Measurements from ENCODE around the gene CCDC3. TPM values are rescaled to one million over a fixed set of nuclear protein-coding genes. Genes with fewer than 3 reads are reported as not detected.
"Not testable (repeated sequence)": the region's sequence is repeated elsewhere in the genome, so short reads cannot be mapped to it uniquely, and the experiment has no call there.

The CCDC3 gene
- total RNA-seq, 2 experiments from 2014 or later = not detected

DNA sequence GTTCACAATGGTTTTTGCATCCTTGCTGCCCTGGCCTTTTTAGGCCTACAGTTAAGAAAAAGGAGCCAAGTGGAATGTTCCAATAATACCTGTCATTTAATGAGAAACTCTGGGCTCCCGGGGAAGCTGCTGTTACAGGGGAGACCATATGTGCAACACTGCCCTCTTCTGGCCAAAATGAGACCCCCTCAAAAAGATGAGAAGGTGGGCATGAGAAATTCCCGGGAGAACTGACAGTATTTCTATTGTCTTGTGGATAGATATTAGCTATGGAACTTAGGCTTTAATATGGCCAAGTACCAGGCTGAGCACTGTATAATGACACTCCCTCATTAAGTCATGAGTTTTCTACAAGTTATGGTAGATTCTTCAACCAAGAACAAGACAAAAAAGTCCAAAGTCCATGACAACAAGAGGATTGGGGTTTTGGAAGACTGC lies 99.4 kb downstream of the CCDC3 start:
- ChIA-PET CTCF (interaction anchor here (0.6 to 2.1 kb wide), 13 partner anchors 9 to 687 kb away, joined by 3 to 11 read pairs (median 3); no protein-coding TSS in a partner anchor), POLR2A (no interaction called here)

DNA sequence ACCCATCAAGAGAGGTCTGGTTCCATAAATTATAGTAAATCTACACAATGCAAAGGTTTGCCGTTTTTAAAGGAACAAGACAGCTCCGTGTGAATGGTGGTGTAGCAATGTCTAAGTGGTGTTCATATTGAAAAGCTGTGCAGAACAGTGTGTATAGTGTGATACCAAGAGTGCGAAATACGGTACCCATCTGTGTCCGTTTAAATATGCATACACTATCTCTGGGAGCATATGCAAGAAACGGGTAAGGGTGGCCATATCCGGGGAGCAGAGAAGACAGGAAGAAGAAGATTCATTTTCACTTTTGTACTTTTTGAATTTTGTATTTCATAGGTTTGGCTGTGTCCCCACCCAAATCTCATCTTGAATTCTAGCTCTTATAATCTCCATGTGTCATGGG lies 102.0 kb downstream of the CCDC3 start:
- POLR2A ChIA-PET = no interaction called here
- CTCF ChIA-PET = interaction anchor here (0.8 kb wide), 1 partner anchor 8 kb away, joined by 3 read pairs; no protein-coding TSS in a partner anchor

DNA sequence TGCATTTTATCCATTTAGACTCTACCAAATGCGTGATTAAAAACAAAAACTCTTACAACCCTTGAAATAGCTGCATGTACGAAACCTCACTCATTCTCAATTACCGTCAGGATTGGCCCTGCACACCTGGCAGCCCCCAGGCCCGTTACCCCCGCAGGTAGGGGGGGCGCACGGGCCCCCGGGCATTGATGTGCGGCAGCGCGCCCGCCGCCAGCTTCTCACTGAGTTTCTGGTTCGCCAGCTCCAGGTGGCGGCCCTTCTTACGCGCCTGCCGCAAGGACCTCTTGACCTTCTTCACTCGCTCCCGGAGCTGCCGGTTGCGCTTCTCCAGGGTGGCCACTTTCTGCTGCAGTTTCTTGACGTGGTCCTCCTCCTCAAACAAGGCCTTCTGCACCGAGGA lies 103.2 kb downstream of the CCDC3 start:
- CTCF ChIA-PET = no interaction called here
- POLR2A ChIA-PET = no interaction called here

DNA sequence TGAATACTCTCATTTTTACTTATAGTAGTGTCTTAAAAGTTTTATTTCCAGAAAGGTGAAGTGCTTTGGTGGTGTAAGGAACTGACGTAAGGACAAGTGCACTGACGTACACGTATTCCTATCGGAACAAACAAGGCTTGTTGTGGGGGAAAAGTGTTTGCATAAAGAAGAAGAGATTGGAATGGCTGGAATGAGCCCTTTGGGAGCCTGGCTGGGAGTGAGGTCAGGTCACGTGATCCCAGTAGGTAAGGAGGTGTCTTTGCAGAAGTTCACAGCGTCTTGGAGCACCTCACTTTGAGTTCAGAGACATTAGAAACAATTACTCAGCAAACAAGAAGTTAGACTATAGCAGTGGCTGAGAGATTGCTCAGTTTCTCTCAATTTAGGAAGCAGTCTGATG lies 104.2 kb downstream of the CCDC3 start:
- POLR2A ChIA-PET = no interaction called here
- CTCF ChIA-PET = no interaction called here

DNA sequence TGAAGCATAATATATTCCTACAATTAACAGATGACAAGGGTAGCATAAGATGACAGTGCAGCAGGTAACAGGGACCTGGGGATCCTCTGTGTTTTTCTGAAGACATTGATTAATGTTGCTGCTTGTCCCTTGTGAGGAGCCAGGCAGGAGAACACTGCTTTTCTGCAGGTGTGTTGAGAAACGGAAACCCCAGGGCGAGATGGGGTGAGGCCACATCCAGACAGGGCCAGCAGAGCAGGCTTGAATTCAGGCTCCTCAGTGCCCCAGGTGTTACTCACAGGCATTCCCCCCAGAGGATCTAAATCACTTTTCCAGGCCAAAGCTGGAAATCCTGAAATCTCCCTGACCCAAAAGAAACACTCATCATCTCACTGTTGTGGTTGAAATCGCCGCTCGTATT lies 105.3 kb downstream of the CCDC3 start:
- POLR2A ChIA-PET = no interaction called here

DNA sequence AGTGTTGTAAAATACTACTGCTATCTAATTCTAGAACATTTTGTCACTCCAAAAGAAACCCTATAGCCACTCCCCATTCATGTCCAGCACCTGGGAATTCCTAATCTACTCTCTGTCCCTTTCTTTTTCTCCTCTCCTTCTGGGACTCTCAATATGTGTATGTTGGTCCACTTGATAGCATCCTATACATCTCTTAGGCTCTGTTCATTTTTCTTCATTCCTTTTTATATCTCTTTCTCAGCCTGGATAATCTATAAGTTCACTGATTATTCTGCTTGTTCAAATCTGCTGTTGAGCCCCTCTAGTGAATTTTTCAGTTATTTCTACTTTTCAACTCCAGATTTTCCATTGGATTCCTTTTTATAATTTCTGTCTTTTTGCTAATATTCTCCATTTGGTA lies 108.6 kb downstream of the CCDC3 start:
- CTCF ChIA-PET = interaction anchor here (1.0 kb wide), 1 partner anchor 9 kb away, joined by 3 read pairs; no protein-coding TSS in a partner anchor
- POLR2A ChIA-PET = no interaction called here

More for the DNA sequence above, 105.3 kb downstream of the CCDC3 start:
- CTCF ChIA-PET = no interaction called here

DNA sequence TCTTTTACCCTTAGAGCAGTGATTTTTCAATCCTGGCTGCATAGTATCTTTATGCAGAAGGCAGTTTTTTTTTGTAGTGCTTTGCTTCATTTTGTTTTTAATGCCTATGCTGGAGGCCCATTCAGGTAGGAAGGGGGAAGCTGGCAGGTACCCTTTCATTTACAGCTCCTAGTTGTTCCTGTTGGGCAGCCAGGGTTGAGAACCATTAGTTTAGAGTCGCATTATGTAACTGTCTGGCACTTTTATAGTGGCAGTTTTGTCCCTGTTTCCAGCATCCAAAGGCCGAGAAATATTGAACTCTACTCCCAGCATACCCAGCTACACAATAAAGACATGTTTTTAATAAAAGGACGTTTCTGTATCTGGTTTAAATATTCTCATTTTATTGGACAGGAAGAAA lies 110.6 kb downstream of the CCDC3 start:
- ChIA-PET CTCF (no interaction called here), POLR2A (no interaction called here)

DNA sequence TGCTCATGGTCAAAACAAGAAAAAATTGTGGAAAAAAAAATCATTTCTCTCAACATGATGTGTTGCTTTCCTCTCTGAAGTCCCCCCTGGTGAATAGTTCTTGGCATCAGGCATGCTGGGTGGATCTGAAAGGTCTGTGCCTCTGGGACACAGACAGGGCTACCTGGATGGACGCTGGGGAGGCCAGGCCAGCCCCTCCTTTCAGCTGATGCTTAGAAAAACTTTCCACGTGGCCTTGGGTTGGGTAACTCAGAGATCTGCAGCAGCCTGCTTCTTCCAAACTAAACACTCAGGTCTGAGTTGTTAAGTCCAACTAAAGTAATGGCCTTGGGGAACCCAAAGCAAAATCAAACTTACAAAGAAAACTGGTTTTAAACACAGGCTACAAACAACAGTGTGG lies 113.0 kb downstream of the CCDC3 start:
- CTCF ChIA-PET = no interaction called here
- POLR2A ChIA-PET = no interaction called here

DNA sequence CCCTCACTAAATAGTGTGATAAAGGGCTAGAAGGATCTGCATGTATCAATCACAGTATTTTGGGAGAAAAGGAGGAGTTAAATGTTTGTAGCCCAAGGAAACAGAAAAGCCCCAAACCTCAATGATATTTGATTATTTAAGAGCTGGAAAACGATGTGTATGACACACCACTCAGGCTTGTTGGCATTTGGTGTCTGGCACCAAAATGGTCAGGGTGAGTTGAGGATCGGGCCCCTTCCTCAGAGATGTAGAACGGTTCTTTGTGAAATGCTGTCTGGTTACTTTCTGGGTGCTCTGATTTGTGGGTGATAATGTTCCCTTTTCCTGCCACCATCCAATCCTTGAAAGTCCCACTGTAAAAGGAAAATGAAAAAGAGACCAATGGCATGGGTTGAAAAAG lies 113.7 kb downstream of the CCDC3 start:
- CTCF ChIA-PET = no interaction called here
- POLR2A ChIA-PET = no interaction called here

DNA sequence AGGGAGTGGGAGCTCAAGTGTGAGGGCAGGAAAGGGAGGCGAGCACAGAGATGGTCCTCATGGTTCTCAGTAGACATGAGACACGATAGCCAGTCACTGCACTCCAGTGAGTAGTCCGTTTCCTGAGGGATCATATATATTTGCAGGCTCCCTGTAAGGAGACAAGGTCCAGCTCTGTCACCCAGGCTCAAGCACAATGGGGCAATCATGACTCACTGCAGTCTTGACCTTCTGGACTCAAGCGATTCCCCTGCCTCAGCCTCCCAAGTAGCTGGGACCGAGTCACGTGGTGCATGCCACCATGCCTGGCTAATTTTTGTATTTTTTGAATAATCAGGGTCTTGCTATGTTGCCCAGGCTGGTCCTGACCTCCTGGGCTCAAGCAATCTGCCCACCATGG lies 116.7 kb downstream of the CCDC3 start:
- ChIA-PET POLR2A (no interaction called here), CTCF (interaction anchor here (0.5 kb wide), 1 partner anchor 506 kb away, joined by 3 read pairs; no protein-coding TSS in a partner anchor)

DNA sequence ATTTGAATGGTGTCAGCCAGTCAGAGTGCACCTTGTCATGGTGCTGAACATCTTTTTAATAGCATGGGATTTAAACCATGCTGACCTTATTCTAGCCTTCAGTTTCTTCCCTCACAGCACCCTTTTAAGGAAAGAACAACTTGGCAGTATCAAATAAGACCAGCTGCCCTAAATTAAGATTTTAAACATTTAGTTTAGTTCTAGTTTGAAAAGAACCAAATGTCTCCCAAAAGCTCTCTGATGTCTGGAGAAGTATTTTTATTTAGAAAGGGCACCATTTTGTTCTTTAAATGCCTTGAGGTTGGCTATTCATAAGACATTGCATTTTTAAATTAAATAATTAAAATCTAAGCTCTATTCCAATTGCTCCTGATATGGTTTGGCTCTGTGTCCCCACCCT lies 121.1 kb downstream of the CCDC3 start:
- POLR2A ChIA-PET = no interaction called here
- CTCF ChIA-PET = interaction anchor here (1.5 kb wide), 1 partner anchor 22 kb away, joined by 3 read pairs; no protein-coding TSS in a partner anchor

DNA sequence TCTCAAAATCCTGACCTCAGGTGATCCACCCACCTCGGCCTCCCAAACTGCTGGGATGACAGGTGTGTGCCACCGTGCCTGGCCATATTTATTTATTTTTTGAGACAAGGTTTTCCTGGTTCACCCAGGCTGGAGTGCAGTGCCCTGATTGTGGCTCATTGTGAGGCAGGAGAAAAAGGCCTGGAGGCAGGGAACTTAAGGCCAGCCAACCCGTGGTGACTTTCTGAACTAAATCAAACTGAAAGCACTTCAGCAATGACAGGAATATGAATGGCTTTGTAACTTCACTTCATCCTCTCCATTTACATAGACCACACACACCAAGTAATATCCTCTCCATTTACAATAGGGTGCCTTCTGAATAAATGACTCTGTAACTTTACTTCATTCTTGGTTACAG lies 124.4 kb downstream of the CCDC3 start:
- ChIA-PET POLR2A (no interaction called here), CTCF (no interaction called here)

DNA sequence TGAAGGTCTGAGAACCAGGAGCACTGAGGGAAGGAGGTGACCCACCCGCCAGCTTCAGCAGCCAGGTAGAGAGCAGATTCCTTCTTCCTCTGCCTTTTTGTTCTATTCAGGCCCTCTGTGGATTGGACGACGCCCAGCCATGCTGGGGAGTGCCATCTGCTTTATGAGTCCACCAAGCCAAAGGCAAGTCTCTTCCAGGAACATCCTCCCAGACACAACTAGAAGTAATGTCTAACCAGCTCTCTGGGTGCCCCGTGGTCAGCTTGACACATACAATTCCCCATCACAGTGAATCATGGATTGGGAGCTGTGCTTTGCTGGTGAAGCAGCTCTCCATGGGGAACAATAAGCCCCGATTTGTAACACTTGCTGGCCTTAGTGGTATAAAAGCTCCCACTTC lies 125.2 kb downstream of the CCDC3 start:
- CTCF ChIA-PET = no interaction called here
- POLR2A ChIA-PET = no interaction called here

DNA sequence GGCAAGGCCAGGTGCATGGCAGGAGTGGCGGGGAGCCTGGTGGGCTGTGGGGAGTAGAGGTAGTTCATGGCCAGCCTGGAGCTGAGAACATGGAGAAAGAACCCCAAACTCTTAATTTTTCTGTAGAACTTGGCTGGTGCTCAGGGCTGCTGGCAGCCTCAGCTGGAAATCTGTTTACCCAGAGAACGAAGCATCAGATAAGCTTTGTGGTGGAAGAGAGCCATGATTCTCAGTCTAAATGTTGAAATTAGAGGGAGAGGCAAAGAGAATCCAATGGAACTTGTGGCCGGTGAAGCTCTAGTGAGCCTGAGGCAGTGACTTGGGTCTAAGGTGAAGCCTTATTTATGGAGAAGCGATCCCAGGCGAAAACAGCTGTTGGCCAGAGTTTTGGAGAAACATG lies 126.4 kb downstream of the CCDC3 start:
- POLR2A ChIA-PET = no interaction called here
- CTCF ChIA-PET = no interaction called here

DNA sequence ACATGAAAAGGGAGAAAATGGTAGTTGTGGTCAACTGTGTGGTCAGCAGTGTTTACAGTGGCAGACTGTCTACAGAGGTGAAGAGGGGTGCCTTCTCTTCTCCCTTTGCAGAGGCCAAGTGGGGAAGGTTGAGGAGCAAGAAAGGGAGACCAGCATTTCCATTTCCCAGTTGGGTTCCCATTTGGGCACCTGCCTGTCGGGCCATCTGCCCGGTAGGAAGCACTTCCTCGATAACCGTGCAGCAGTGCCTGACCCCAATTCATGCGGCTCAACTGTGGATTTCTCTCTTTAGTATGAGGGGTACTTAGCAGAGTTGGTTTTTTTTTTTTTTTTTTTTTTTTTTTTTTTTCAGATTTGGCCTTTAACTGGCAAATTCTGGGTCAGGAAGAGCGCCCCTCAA lies 127.0 kb downstream of the CCDC3 start:
- ChIA-PET POLR2A (no interaction called here), CTCF (no interaction called here)

DNA sequence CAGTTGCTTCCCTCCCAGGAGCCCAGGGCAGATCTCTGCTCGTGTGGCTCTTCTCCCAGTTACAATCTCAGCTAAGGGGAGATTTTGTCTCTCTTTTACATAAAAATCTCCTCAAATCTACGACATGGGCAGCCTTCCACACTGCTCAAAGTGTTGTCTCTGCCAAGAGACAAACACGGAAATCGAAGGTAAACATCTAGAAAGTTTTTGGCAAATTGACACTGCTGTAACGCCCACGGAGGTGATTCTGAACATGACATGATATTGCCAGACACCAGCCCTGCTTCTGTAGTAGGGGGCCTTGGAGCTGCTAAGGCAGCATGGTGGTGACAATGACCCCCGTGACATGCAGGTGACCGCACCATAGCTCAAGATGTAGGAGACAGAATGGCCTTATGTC lies 128.3 kb downstream of the CCDC3 start:
- ChIA-PET POLR2A (no interaction called here), CTCF (no interaction called here)

DNA sequence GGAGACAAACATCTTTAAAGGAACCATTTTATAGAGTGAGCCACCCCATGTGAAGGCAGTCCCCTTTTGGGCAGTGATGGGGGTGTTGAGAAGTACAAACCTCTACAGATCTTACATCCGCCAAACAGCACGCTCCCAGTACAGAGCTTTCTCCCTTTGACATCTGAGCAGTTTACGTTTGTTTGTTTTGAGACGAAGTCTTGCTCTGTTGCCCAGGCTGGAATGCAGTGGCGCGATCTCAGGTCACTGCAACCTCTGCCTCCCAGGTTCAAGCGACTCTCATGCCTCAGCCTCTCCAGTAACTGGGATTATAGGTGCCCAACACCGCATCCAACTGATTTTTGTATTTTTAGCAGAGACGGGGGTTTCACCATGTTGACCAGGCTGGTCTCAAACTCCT lies 128.9 kb downstream of the CCDC3 start:
- CTCF ChIA-PET = no interaction called here
- POLR2A ChIA-PET = no interaction called here

DNA sequence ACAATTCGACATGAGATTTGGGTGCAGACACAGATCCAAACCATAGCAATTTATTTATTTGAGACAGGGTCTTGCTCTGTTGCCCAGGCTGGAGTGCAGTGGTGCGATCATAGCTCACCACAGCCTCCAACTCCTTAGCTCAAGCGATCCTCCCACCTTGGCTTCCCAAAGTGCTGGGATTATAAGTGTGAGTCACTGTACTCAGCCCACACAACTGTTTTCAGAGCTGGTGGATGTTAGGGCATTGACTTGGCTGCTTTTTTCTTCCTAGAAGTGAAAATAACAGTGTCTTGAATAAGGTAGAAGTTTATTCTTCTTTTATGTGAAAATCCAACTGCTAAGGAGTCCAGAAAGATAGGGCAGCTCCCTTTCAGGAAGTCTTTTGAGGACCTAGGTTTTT lies 132.1 kb downstream of the CCDC3 start:
- CTCF ChIA-PET = interaction anchor here (1.3 kb wide), 1 partner anchor 13 kb away, joined by 3 read pairs; no protein-coding TSS in a partner anchor

DNA sequence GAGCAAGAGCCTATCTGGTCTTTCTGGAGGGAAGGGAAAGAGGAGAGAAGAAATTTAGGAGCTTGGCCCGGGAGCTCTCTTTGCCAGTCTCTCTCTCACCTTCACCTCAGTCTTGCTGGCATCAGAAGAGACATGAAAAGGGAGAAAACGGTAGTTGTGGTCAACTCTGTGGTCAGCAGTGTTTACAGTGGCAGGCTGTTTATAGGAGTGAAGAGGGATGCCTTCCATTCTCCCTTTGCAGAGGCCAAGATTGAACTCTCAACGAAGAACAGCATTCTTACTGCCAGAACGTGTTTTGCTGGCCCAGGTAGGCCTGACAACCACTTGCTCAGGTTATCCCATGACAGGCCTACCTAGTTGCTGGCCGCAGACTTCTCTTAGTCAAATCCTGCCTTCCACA lies 133.3 kb downstream of the CCDC3 start:
- POLR2A ChIA-PET = no interaction called here
- CTCF ChIA-PET = no interaction called here

More for the DNA sequence above, 132.1 kb downstream of the CCDC3 start:
- POLR2A ChIA-PET = no interaction called here

DNA sequence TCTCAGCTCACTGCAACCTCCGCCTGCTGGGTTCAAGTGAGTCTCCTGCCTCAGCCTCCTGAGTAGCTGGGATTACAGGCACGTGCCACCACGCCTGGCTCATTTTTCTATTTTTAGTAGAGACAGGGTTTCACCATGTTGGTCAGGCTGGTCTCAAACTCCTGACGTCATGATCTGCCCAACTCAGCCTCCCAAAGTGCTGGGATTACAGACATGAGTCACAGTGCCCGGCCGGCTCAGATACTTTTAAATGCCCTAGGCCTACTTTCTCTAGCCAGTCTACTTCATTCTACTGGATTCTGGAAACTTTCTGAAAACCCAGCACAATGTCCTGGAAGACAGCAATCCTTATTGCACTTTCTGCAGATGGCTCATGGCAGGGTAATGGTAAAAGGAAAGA lies 136.0 kb downstream of the CCDC3 start:
- CTCF ChIA-PET, POLR2A ChIA-PET: not testable (repeated sequence)

DNA sequence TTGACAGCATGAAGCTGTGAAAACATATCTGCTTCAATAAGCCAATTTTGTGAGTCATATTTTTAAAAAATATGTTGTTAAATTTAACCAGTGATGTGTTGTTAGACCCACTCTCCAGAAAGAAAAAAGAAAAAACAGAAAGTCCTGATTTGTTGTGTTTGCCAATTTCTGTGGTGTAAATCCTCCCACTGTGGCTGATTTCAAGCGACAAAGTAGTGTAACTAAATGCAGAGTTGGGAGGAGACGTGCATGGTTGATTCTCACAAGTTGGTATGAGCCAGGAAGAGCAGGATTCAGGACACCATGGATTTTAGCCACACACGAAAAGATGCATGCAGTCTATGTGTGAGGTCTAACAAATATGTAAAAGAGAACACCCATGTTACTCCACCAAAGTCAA lies 139.1 kb downstream of the CCDC3 start:
- POLR2A ChIA-PET = no interaction called here
- CTCF ChIA-PET = no interaction called here

DNA sequence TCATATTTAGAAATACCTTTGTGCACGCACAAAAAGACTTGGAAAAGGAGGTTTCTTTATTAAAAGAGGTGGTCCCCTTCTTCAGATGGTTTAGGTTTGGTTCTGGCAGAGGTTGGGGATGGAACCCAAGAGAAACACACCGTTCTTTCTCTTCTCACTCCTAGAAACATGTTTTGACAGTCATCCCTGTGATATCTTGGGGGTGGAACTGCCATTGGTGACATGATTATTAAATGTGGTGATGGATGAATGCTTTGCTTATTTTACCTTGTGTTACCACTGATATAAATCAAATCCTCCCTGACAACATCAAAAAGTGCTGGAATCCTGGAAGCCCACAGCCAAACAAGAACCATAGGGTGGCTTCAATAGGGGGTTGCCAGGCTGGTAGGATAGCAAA lies 146.5 kb downstream of the CCDC3 start:
- ChIA-PET CTCF (no interaction called here), POLR2A (no interaction called here)

DNA sequence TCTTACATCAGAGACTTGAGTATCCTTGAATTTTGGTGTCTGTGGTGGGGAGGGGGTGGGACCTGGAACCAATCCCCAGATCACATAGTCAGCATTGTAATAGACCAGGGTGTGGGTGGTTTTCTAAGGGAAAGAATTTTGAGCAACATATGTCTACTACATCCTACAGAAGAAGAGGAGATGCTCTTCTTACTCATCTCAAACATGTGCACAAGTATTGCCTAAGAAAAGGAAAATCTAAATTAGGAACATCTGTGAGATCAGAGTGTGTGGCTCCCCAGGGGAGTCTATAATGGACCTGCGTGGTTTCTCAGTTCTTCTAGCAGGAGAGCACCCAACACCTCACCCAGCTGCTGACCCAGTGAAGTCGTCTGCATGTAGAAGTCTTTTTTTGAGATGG lies 148.8 kb downstream of the CCDC3 start:
- POLR2A ChIA-PET = no interaction called here
- CTCF ChIA-PET = no interaction called here

All from activated CD8-positive, alpha-beta memory T cell treated with anti-CD3 and anti-CD28 coated beads for 36 hours (primary cell).